Prostate gland (tissue), 2 donors: ENCODE results near the gene PCED1A. TPM values are rescaled to one million over a fixed set of nuclear protein-coding genes. Genes with fewer than 3 reads are reported as not detected.

Experiments used
- DNase-seq: peaks from one replicate; pipeline ENCODE4 v3.0.0-alpha.2; 2019; ENCODE audit warnings: low spot score
- H3K27ac ChIP-seq, 2 donors: fragments of 200-600 bp; sonication (generic); 2 replicates each; pipeline ENCODE4 v1.5.1; 2017 to 2019
- H3K27me3 ChIP-seq: fragments of 200-600 bp; sonication (generic); replicated peaks from 2 replicates; pipeline ENCODE4 v1.5.1; 2019; ENCODE audit not compliant: insufficient read depth
- H3K36me3 ChIP-seq, 2 donors: fragments of 200-600 bp; sonication (generic); 1 replicate in 1 of 2; 2 replicates in 1 of 2; pipeline versions ENCODE4 v1.5.1 to v1.8.1; 2017 to 2019
- H3K4me1 ChIP-seq: fragments of 200-600 bp; sonication (generic); replicated peaks from 2 replicates; pipeline ENCODE4 v1.5.1; 2019
- H3K4me3 ChIP-seq, 2 donors: fragments of 200-600 bp; sonication (generic); 2 replicates each; pipeline ENCODE4 v1.5.1; 2017 to 2019
- H3K9me3 ChIP-seq: fragments of 200-600 bp; sonication (generic); 2 replicates; pipeline ENCODE4 v1.5.1; 2017
- POLR2A ChIP-seq: fragments of 450-650 bp; IDR thresholded peaks from one replicate; pipeline ENCODE4 v1.6.1; 2016; ENCODE audit warnings: antibody characterized with exemption, mild to moderate bottlenecking
- POLR2AphosphoS5 ChIP-seq: sonication (generic); formaldehyde crosslinking; IDR thresholded peaks from one replicate; pipeline ENCODE4 v1.6.1; 2017; ENCODE audit warnings: antibody characterized with exemption
- WGBS: methylation state at CpG from one replicate; pipeline ENCODE4 v1.1.5; 2018; 5-methylcytosine and 5-hydroxymethylcytosine counted together
- intact Hi-C: fragments of 100-400 bp; cut with DNase I; formaldehyde crosslinking; loops from one replicate; pipeline ENCODE4 v1.14.2; 2022
- total RNA-seq, 2 donors: library from RNA; depleted of rRNA; stranded (reverse); fragments of >200 nt; gene quantifications; one replicate each; pipeline ENCODE4 v1.1.0, GENCODE V29; 2016
- TF ChIP-seq, protein P1 (sequence below), 4 experiments: fragments of 200-600 bp in 2 of 4; fragments of 450-650 bp in 2 of 4; sonication (generic) in 2 of 4; IDR thresholded peaks; 1 replicate in 3 of 4; 2 replicates in 1 of 4; pipeline ENCODE4 v1.5.1; 2016 to 2019; ENCODE audit warnings: antibody characterized with exemption in 4 of 4, mild to moderate bottlenecking in 2 of 4, moderate library complexity in 2 of 4

PCED1A gene
- total RNA-seq, 2 donors from 2014 or later, result 54.8 to 58.1 TPM

DNA sequence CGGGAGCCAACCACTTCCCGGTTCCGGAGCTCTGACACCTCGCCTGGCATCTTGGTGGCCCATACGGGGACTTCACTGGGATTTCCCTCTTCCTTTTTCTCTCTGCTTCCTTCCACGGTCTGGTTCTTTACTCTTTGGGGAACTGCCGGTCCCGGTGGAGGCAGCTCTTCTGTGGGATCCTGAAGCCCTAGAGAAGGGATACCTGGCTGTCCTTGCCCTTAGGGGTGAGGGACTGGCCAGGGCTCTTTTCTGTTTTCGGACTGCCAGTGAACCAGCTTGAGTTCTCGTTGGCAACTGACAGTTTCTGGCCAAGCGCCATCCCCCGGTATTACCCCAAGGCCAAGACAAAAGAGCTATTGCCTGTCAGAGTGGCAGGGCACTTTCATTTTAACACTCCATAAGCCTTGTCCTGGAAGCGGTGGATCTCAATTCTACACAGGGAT lies 39.1 kb downstream of the PCED1A start:
- Histone ChIP-seq H3K27me3 (no peaks in the 10 kb centered on the region), H3K4me1 (no peaks in the 10 kb centered on the region), H3K9me3 (no peaks in the 10 kb centered on the region), H3K27ac (no peak overlapping the region), H3K4me3 (no peak overlapping the region), H3K36me3 (no peaks in the 10 kb centered on the region)
- DNase-seq, result no peak
- intact Hi-C loops, result no loop called here
- TF ChIP-seq, protein P1, sequence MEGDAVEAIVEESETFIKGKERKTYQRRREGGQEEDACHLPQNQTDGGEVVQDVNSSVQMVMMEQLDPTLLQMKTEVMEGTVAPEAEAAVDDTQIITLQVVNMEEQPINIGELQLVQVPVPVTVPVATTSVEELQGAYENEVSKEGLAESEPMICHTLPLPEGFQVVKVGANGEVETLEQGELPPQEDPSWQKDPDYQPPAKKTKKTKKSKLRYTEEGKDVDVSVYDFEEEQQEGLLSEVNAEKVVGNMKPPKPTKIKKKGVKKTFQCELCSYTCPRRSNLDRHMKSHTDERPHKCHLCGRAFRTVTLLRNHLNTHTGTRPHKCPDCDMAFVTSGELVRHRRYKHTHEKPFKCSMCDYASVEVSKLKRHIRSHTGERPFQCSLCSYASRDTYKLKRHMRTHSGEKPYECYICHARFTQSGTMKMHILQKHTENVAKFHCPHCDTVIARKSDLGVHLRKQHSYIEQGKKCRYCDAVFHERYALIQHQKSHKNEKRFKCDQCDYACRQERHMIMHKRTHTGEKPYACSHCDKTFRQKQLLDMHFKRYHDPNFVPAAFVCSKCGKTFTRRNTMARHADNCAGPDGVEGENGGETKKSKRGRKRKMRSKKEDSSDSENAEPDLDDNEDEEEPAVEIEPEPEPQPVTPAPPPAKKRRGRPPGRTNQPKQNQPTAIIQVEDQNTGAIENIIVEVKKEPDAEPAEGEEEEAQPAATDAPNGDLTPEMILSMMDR (IDR thresholded peaks at IDR 0.05), result no peak
- TF ChIP-seq POLR2AphosphoS5 (no peak), POLR2A (no peak)
- 17% methylated on average over 13 of the region's 13 CpGs for WGBS

DNA sequence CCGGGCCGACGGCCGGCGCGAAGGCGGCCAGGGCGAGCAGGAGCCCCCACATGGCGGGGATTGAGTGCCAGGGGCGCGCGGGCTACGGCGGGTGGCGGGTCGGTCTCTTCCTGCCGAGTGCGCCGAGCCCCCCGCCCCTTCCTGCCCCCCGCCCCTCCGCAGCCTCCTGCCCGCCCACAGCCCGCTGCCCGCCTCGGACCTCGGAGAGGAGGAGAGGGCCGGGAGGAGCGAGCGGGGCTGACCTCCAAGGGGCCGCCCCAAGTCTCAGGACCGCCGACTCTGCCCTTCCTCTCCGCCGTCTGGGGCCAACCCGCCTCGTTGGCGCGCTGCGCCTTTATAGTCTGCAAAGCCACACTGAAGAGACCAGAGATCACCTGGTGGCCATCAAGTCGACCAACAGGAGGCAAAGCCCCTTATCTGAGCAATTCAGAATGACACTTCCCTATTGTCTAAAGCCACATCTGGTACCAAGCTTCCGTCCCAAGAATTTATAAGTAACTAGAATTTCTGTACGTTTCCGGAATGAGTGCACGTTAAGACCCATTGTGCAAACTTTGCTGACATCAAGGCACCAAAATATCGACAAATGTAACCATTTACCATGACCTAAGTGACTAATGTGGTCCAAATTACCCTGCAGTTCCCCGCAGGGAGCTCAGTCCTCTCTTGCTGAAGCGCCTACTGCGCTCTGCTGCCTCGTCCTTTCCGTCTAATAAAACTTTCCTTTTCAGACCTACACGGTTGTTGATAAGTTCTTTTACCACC lies 39.8 kb downstream of the PCED1A start, which contains the start of gene CPXM1:
TSS of gene CPXM1 (minus strand) at position 107 of the 765 bp plus-strand sequence. CDS start at position 52, 55 bp downstream.
- Histone ChIP-seq H3K27ac (no peak within 1 kb of the TSS), H3K4me3 (peak within 1 kb of the TSS; percentile 27), H3K27me3 (no peaks in the 10 kb centered on the region), H3K4me1 (no peaks in the 10 kb centered on the region), H3K36me3 (no peaks in the 10 kb centered on the region), H3K9me3 (no peaks in the 10 kb centered on the region)
- no peak for DNase-seq
- intact Hi-C loops, result no loop called here
- WGBS, result 7% methylated on average over 41 of the region's 52 CpGs
- no peak for TF ChIP-seq POLR2A
- TF ChIP-seq POLR2AphosphoS5, result no peak
- TF ChIP-seq, protein P1 (IDR thresholded peaks at IDR 0.05), result no peak

DNA sequence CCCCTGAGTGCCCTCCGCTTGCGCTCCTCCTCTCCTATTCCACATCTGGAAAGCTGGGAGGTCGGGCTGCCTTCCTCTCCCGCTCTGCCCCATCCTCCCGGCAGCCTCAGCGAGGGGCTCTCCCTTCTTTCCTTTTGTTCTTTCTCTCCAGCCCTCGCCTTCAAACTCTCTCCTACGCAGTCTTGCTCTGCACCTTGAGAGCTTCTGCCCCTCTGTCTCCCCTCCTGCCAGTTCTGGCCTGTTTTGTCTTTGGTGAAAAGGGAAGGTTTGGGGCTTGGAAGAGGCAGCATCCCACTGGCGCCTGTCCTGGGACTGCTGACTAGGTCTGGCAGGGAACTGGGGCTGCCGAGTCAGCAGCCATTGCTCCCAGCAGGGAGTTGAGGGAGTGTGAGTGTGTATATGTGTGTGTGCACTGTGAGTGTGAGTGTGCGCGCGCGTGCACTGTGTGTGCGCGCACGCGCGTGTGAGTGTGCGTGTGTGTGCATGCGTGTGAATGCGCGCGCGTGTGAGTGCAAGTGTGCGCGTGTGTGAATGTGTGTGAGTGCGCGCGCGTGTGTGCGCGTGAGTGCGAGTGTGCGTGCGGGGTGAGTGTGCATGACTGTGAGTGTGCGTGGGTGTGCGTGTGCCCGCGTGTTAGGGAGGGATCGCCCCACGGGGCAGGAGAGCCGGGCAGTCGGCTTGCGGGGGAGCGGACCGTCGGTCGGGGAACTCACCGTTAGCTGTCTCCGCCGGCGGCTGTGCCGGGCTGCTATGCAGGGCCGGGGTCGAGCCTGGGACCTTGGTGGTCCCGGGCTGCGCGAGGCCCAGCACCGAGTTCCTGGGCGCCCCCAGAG lies 40.6 kb downstream of the PCED1A start:
- Histone ChIP-seq H3K36me3 (no peaks in the 10 kb centered on the region), H3K27ac (no peak overlapping the region), H3K4me1 (no peaks in the 10 kb centered on the region), H3K9me3 (no peaks in the 10 kb centered on the region), H3K4me3 (peak overlapping the region; percentile 27), H3K27me3 (no peaks in the 10 kb centered on the region)
- no peak for DNase-seq
- intact Hi-C loops, result no loop called here
- TF ChIP-seq, protein P1 (IDR thresholded peaks at IDR 0.05), result no peak
- TF ChIP-seq POLR2AphosphoS5, result no peak
- TF ChIP-seq POLR2A, result no peak
- WGBS, result 3% methylated on average over 47 of the region's 61 CpGs

DNA sequence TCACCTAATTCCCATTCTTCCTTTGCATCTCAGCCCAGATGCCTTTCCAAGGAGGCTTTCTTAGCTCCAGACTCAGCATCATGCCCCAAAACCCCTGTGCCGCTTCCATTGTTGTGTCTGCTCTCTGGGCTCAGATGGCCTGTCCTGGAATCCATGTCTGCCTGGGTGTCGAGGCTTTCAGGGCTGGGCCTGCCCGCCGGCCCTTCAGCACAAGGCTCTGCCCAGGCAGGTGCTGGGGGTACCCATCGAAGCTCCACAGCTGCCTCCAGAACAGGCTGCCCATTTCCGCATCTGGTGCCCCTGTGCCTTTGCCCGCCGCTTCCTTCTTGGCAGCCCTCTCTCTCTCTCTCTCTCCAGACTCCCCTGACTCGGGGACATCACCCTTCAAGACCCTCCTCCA lies 41.2 kb downstream of the PCED1A start:
- 38% methylated on average over 9 of the region's 9 CpGs for WGBS
- Histone ChIP-seq H3K9me3 (no peaks in the 10 kb centered on the region), H3K36me3 (no peaks in the 10 kb centered on the region), H3K4me1 (no peaks in the 10 kb centered on the region), H3K27me3 (no peaks in the 10 kb centered on the region), H3K27ac (no peak overlapping the region), H3K4me3 (no peak overlapping the region)
- no peak for DNase-seq
- TF ChIP-seq POLR2A, result no peak
- TF ChIP-seq, protein P1 (IDR thresholded peaks at IDR 0.05), result no peak
- TF ChIP-seq POLR2AphosphoS5, result no peak
- intact Hi-C loops, result no loop called here
